Left forelimb (tissue), 1 donor: ENCODE data around the gene CLNK.
"Not testable (repeated sequence)": the region's sequence is repeated elsewhere in the genome, so short reads cannot be mapped to it uniquely, and the experiment has no call there.

Experiments used
- DNase-seq: peaks from one replicate; pipeline ENCODE4 v3.0.0-alpha.2; 2018; ENCODE audit warnings: low spot score

The CLNK gene

DNA sequence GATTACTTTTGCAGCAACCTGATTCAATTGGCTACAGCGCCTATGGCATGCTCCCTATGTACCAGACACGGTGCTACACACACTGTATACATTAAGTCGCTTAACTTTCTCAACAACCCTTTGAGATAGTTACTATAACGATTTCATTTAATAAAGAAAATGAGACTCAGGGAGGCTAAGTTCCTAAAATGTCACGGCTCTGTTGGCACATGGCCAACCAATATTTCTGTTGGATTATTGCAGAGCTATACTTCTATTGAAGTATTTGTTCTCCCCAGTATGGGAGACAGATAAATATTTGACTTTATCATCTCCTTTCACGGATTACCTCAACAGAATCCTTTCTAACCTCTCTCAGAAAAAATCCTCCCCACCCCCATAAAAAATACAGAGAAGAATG is 25.3 kb downstream of the CLNK start:
- DNase-seq = no peak

DNA sequence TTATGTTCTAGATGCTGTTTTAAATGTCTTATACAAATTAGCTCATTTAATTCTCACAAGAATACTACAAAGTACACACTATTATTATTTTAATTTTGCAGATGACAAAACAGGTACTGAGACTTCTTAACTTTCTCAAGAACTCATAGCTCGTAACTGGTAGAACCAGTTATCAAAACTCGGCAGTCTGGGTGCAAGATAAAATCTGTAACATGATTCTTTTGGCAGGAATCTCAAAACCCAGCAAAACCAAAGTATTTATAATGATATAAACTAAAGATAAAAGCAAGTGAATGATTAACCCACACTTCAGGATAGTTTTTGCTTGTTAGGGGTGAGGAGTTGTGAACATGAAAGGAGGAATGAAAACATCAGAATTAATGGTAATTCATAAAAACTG is 27.6 kb downstream of the CLNK start:
- DNase-seq = no peak

DNA sequence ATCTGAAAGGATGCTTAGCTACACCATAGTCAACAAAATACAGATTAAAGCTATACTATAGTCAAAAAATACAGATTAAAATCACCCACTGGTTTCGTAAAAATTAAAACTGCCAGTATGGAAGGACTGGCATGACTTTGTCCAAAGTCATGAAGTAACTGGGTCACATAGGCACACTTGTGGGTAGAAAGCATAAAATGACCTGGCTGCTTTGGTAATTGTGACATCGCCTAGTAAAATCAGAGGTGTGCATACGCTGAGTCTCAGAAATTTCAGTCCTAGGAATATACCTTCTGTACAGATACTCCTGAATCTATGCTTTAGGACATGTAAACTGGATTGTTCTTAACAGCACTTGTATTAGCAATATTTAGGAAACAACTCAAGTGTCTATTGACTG is 28.1 kb downstream of the CLNK start:
- no peak for DNase-seq

DNA sequence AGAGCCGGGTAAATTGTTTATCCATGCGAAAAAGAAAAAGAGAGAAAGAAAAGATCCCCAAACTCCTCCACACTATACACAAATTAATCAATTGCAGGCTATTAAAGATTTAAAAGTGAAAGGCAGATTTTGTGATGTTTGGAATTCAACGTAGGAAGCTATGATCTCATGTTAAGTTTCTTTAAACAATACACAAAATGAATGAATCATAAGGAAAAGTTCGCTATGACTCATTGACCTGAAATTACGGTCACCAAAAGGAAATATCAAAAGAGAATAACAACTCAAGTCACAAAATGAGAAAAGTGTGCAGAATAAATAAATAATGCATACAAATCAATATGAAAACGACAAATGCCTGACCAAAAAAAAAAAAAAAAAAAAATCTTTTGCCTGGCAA is 28.6 kb downstream of the CLNK start:
- no peak for DNase-seq

DNA sequence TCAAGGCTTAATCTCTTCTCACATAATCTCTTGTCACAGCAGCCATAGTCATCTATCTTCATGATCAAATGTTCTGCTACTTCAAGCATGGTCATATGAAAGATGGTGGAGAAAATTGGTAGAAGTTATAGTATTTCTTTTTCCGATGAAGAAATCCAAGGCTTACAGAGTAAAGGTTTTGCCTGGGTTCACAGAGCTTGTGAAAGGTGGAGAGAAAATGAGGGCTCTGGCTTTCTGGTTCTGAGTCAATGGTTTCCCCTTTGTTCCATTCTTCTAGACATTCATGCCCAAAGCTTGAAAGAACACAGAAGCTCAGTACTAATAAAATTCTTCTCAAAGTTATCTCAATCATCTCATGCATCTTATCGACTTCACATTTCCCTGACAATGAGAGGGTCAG is 36.1 kb downstream of the CLNK start:
- no peak for DNase-seq

DNA sequence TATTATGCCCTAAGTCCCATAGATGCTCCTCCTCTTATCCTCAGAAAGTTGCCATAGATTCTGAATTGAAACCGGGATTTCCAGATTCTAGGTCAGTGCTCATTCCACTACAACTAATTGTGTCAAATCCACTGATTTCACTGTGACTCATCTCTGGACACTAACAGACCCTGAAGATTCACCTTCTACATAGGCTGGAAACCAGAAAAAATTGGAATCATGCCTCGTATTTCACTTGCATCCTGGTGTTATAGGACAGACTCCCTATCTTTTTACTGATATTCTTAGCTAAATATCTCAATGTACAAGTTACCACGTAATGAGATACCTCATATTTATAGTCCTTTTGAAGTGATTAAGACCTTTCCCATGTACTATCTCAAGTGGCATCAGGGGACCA is 36.7 kb downstream of the CLNK start:
- DNase-seq = no peak

DNA sequence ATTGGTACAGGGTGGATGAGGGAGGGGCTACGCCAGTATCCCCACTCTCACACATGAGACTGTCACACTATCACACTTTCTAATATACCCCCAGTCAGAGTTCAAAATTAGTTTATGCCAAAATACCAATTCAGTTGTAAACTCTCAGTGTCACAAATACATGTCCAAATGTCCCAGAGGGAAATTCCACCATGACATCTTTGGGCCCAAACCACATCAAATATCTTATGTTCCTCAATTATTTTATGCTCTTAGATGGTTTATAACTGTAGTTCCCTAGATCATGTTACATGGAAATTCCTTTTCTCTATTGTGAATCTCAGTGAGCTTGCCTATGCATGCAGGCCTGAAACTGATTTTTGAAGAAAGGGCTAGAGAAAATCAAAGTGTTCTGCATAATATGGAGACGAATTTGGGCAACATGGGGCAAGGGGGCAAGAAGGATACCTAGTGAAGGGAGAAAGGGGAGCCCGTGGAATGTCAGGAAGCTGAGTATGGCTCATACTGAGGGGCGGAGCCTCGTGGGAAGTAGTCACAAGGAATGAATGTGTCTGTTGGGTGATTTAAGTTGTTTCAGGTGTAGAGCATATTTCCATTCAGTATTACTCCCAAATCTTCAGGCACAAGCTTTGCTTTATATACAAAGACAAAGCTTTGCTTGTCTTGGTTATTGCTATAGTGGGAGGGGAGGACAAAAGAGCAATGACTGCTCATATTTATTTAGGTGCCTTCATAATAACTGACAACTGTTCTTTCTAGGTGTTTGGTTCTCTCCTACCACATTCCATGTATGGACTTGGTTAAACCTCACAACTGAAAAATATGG is 40.8 kb downstream of the CLNK start:
- DNase-seq = no peak

DNA sequence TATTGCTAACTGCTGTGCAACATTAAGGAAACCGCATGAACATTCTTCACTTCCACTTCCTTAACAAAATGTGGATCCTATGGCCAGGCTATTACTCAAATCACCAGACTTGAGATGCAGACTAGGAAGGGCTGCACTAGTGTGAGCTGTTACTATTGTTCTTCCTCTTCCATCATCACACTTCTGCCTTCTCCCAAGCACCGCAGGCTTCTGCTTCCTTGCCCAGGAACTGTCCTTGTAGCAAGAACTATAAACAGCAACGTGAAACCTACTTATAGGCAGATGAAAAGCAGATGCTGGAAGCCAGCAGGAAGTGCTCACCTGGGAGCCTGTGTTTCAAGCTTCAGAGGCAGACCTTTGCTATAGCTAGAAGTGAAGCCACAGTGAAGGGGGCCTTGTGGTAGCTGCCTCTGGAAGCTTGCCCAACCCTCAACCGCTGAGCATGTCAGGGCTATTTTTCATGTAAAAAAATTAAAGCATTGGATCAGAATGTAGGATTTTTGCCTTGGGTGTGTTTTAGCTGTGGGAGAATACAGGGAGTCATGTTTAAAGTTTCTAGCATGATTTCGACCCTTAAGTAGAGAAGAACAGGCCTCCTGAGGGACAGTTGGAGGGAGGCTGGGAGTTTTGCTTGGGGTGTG is 43.9 kb downstream of the CLNK start:
- DNase-seq = no peak

DNA sequence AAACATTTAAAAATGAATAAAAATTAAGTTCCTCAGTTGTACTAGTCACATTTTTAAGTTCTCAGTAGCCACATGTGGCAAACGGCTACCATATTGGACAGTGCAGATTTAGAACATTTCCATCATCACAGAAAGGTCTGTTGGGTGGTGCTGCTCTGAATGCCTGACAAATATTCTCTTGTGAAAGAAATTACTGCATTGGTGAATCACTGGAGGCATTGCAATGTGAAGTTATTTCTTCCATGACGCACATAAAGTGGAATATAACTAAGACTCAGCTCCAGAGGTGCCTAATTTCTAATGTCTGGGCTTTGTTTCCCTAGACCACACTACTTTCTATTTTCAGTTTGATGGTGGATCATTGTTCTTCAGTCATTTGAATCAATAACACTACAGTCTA is 44.9 kb downstream of the CLNK start:
- no peak for DNase-seq

DNA sequence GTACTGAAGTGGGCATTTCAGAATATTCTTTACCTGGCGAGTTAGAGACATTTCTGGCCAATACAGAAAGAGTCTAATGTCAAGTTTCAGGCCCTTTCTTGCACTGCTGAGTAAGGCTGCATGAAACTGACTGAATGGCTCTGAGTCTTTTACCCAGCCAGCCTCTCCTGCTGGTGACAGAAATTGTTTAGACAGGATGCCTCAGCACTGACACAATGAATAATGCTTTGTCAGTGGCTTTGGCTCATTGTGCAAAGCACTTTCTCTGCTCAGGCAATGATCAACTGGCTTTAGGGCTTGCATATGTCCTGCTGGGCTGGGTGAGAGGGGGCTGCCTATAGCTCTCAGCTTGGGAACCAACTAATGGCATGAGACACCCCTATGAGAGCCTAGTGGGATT is 45.5 kb downstream of the CLNK start:
- no peak for DNase-seq

DNA sequence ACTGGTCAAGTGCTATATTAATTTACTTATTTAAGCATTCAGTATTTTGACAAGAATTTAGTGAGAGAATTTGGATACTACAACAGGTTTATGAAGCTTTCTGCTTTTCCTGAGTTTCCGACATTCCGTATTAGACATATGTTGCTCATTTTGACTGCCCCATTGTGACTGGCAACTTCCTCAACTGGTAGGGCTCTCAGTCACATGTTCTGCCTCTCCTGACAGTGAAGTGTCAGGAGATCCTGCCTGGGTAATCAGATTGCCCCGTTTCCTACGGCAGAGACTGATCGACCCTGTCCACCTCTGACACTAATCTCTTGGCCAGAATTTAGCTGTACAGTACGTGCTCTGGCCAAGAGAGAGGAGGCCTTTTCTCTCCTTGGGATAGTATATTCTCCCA is 49.5 kb downstream of the CLNK start:
- no peak for DNase-seq

DNA sequence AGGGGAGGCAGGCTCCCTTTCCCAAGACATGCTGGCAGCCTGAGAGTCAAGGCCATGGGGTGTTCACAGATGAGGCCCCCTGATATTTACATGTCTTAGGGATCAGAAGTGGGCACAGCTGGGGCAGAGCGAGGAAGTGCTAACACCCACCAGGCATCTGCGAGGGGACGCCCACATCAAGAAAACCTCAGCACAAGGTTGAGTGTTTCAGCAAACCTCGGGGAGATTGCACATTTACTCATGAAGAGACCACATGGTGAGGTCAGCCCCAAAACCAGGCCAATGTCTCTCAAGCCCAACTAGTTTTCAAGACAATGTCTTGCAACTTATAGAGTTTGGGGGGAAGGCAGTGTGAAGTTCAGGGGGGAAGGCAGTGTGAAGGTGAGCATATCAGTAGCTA is 55.2 kb downstream of the CLNK start:
- DNase-seq = no peak

DNA sequence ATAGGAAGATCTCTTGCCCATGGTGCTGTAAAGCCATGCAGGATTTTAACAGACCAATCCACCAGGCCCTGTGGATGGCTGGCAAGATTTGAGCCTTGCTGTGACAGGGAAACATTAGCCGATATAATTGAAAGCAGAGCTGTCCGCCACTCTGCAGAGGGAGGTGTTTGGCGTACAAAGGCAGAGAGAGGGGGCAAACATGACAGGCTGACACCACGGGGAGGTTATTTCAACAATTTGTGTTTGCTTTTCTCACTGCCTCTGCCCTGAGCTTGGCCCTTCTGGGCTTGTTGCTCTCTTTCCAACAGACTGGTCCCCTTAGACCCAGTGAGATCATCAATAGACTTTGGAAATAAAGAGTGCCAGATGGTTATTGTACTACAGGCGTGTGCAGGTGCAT is 59.4 kb downstream of the CLNK start:
- DNase-seq = no peak

DNA sequence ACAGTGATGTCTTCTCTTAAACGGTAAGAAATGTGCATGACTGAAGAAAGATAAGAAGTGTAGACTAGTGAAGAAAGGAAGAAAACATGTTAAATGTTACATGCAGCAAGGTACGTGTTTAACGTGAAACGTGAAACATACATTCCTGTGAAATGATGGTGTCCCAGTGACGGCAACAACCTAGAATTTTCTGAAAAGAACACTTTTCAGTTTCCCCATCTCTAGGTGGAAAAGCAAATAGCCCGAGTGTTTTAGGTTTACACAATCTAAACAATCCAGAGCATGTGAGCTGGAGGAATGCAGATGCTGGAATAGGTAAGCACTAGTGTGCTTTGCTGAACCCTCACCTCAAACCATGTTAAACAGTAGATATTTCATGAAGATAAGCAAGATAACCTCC is 60.7 kb downstream of the CLNK start:
- DNase-seq = no peak

DNA sequence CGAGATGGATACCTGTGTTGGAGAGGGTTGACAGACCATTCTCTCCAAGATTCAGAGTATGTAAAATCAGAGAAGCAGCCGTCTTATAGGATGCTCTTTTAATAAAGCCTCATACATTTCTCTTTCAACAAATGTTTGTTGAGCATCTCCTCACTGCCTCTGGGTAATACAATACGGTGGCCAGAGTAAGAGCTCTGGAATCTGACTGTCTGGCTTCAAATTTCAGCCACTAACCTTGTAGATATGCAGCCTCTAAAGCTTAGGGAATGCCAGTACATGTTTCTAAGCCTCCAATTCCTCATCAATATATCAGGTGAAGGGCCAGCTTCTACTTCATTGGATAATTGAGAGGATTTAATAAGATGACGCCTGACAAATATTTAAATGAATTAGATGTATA is 61.3 kb downstream of the CLNK start:
- no peak for DNase-seq

DNA sequence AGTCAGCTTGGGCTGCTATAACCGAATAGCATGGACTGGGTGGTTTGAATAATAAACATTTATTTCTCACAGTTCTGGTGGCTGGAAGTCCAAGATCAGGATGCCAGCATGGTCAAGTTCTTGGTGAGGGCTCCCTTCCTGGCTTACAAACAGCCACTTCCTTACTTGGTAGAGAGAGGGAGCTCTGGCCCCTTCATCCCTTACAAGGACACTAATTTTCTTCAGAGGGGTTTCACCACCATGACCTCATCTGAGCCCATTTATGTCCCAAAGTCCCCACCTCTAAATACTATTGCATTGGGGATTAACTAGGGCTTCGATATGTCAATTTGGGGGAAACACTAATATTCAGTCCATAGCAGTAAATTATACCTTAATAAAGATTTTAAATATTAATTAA is 61.8 kb downstream of the CLNK start:
- no peak for DNase-seq

DNA sequence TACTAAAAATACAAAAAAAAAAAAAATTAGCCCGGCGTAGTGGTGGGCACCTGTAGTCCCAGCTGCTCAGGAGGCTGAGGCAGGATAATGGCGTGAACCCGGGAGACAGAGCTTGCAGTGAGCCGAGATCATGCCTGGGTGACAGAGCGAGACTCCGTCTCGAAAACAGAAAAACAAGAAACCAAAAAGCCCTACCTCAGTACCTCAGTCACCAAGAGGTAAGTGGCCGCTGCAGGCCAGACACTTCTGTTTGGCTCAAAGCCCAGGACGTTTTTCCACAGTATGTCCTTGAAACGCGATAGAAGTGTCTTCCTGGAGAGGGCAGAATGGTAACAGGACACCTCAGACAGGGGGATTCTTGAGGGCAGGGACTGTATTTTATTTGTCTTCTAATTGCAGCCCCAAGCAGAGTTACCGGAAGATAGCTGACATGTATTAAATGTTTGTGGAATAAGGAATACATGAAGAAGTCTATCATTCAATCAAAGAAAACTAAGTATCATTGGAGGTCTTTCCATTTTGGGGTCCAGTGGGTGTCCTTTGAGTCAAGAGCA is 63.6 kb downstream of the CLNK start:
- no peak for DNase-seq

DNA sequence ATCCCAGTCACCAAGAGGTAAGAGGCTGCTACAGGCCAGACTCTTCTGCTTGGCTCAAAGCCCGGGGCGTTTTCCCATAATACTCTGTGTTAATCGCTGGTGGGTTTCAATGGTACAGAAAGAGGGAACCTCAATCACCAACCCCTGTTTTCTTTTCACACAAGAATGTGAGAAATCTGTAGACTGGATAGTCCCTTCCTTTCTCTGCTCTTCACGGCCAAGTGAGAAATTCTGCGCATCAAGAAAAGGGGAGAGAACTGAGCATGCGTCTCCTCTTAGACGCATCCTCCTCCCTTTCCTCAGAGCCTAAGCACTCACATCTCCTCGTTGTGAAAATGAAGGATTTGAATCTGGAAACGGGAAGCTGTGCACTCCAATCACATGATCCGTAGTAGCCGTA is 64.7 kb downstream of the CLNK start:
- no peak for DNase-seq

DNA sequence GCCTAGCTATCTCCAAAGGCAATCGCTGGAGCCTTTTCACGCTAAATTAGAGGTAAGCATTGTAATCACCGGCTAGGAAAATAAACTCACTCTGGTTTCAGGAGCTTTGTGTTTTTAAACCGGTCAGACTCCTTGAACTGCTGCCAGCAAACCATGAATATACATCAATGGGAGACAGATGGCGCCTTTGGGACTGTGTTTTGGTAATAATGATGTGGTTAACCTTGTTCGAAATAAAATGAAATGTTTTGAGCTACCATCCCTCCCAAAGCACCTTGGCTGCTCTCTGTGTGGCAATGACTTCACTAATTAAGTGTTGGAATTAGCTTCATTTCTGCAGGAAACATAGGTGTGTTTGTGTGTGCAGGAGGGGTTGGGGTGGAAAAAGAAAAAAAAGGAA is 65.3 kb downstream of the CLNK start:
- no peak for DNase-seq

DNA sequence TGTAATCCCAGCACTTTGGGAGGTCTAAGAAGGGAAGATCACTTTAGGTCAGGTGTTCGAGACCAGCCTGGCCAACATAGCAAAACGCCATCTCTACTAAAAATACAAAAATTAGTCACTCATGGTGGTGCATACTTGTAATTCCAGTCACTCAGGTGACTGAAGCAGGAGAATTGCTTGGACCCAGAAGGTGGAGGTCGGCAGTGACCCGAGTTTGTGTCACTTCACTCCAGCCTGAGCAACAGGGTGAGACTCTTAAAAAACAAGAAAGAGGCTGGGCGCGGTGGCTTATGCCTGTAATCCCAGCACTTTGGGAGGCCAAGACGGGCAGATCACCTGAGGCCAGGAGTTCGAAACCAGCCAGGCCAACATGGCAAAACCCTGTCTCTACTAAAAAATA is 69.6 kb downstream of the CLNK start:
- not testable (repeated sequence) for DNase-seq

DNA sequence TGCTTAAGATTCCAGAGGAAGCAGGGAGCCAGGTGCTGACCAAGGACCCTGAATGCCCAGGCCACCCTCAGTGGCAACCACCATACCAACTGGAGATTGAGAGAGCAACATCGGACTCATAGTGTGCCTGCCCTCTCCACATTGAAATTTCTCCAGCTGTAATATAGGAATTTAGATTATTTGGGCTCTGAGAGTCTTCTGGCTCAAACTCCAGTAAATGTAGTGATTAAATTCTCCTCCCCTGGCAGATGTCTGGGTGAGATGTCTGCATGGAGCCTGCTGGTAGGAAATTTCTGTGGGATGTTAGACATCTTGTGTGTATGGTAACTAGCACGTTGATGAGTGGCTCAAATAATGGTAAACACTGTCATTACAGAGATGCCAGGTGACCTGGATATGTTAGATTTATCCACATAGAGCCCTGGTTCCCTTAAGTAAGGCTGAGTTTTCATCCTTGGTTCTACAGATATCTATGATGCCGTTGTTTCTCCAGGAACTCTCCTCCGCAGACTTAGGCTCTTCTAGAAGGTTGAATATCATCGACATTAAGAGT is 70.6 kb downstream of the CLNK start:
- no peak for DNase-seq

DNA sequence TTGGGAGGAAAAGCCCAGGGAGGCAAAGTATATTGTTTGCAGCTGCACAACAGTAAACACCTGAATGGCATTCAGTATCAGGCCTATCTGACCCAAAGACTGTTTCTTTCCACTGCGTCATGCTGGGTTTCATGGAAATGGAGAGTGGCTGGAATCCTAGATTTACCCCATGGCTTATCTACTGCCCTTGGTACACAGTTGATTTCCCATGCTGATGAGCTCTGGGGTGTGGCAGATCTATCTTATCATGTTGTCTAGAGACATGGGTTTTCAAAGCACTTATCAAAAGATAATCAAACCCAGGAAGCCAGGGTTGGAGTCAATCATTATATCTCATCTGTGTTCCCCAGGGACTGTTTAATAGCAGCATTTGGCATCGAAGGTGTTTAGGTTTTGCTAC is 72.1 kb downstream of the CLNK start:
- DNase-seq = no peak

DNA sequence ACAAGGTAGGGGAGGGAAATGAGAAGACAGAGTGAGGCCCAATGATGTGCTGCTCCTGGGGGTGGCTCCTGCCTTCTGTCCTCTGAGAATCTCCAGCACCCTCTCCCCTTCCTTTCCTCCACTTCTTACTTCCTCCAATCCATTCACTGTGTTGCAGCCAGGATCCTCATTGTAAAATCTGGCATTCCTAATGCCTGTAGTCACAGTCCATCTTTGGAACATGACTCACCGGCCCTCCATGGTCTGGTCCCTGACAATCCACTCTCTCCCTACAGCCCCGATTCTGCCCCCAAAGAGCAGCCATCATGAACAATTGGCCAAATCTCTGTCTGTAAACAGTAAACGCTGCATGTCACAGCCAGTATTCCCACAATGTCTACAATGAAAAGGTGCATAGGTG is 72.9 kb downstream of the CLNK start:
- no peak for DNase-seq
